GM21723 (cell line): Measurements from ENCODE around the gene R3HCC1L.
"Not testable (repeated sequence)": the region's sequence is repeated elsewhere in the genome, so short reads cannot be mapped to it uniquely, and the experiment has no call there.

Source experiments
- ATAC-seq: cut with Tn5 transposase; IDR thresholded peaks from one replicate; pipeline ENCODE4 v1.9.1; 2021; ENCODE audit warnings: mild to moderate bottlenecking, moderate library complexity; ENCODE audit not compliant: unreplicated experiment

The R3HCC1L gene

GRCh38 chr10:98128802-98129201, 5.7 kb upstream of the R3HCC1L start:
- no peak for ATAC-seq

- no peak for ATAC-seq
Measured at GRCh38 chr10:98131619-98132018, 2.8 kb upstream of the R3HCC1L start.

- not testable (repeated sequence) for ATAC-seq
Measured at GRCh38 chr10:98133075-98133752, 1.2 kb upstream of the R3HCC1L start.

- no peak for ATAC-seq
Measured at GRCh38 chr10:98134117-98134430, 383 bp upstream of the R3HCC1L start.

GRCh38 chr10:98135222-98135899, 904 bp downstream of the R3HCC1L start:
- ATAC-seq, result peak; percentile 19

- ATAC-seq, result not testable (repeated sequence)
Measured at GRCh38 chr10:98136775-98137174, 2.3 kb downstream of the R3HCC1L start.

GRCh38 chr10:98138031-98138430, 3.6 kb downstream of the R3HCC1L start:
- no peak for ATAC-seq

GRCh38 chr10:98139431-98139830, 5.0 kb downstream of the R3HCC1L start:
- no peak for ATAC-seq

- no peak for ATAC-seq
Measured at GRCh38 chr10:98141484-98142073, 7.1 kb downstream of the R3HCC1L start.

GRCh38 chr10:98144985-98145384, 10.5 kb downstream of the R3HCC1L start:
- no peak for ATAC-seq

- ATAC-seq, result no peak
Measured at GRCh38 chr10:98149858-98150257, 15.4 kb downstream of the R3HCC1L start.

GRCh38 chr10:98150544-98150943, 16.1 kb downstream of the R3HCC1L start:
- no peak for ATAC-seq

- ATAC-seq, result not testable (repeated sequence)
Measured at GRCh38 chr10:98152778-98153177, 18.3 kb downstream of the R3HCC1L start.

GRCh38 chr10:98153213-98153958, 18.9 kb downstream of the R3HCC1L start:
- not testable (repeated sequence) for ATAC-seq

GRCh38 chr10:98154076-98154475, 19.6 kb downstream of the R3HCC1L start:
- no peak for ATAC-seq

GRCh38 chr10:98158576-98158975, 24.1 kb downstream of the R3HCC1L start:
- ATAC-seq, result no peak

- no peak for ATAC-seq
Measured at GRCh38 chr10:98163941-98164340, 29.5 kb downstream of the R3HCC1L start.

GRCh38 chr10:98167191-98167590, 32.7 kb downstream of the R3HCC1L start:
- no peak for ATAC-seq

GRCh38 chr10:98168147-98168546, 33.7 kb downstream of the R3HCC1L start:
- ATAC-seq, result peak; percentile 55

GRCh38 chr10:98168766-98169165, 34.3 kb downstream of the R3HCC1L start:
- ATAC-seq, result no peak

GRCh38 chr10:98169379-98169778, 34.9 kb downstream of the R3HCC1L start:
- no peak for ATAC-seq
